CD4-positive, alpha-beta T cell (primary cell): Measurements from ENCODE around the gene EPHB1. TPM values are rescaled to one million over a fixed set of nuclear protein-coding genes. Genes with fewer than 3 reads are reported as not detected.

ENCODE experiments used
- ATAC-seq: fragments of 200-7000 bp; cut with Tn5 transposase; one replicate; pipeline ENCODE4 v1.10.0; 2022; ENCODE audit warnings: mild to moderate bottlenecking; ENCODE audit not compliant: poor library complexity
- CTCF ChIA-PET: fragments of 350-600 bp; sonication (Branson Sonifier 250); formaldehyde crosslinking; loops from one replicate; lab custom pipeline; 2021; ENCODE audit warnings: antibody characterized with exemption, inconsistent platforms; lab: Charles Lee
- POLR2A ChIA-PET: fragments of 350-600 bp; sonication (Branson Sonifier 250); formaldehyde crosslinking; loops from one replicate; lab custom pipeline; 2021; ENCODE audit warnings: antibody characterized with exemption, inconsistent platforms; lab: Charles Lee
- DNase-seq, 14 experiments: peaks; one replicate each; pipeline ENCODE4 v3.0.0-alpha.2; 2013 to 2020; ENCODE audit warnings: mixed read lengths in 2 of 14
- H3K27ac ChIP-seq, 2 donors: one replicate each; pipeline versions ENCODE4 v1.5.1 to v1.7.0; 2013; ENCODE audit warnings: low read length in 2 of 2, low read depth in 1 of 2, mild to moderate bottlenecking in 1 of 2
- H3K27me3 ChIP-seq, 2 experiments: 1 replicate in 1 of 2; 2 replicates in 1 of 2; pipeline versions ENCODE4 v1.6.1 to v1.7.0; 2013; ENCODE audit warnings: low read length in 2 of 2, control low read depth in 1 of 2, mild to moderate bottlenecking in 1 of 2, moderate library complexity in 1 of 2; ENCODE audit not compliant: insufficient read depth in 2 of 2, control insufficient read depth in 1 of 2
- H3K36me3 ChIP-seq: one replicate; pipeline ENCODE4 v1.6.1; 2013; ENCODE audit warnings: low read length, control low read depth; ENCODE audit not compliant: insufficient read depth
- H3K4me1 ChIP-seq: one replicate; pipeline ENCODE4 v1.6.1; 2013; ENCODE audit warnings: low read length, control low read depth; ENCODE audit not compliant: insufficient read depth
- H3K4me3 ChIP-seq: one replicate; pipeline ENCODE4 v1.5.1; 2013; ENCODE audit warnings: mild to moderate bottlenecking, low read length, moderate library complexity
- H3K9me3 ChIP-seq, 2 experiments: 1 replicate in 1 of 2; 2 replicates in 1 of 2; pipeline versions ENCODE4 v1.6.1 to v1.7.0; 2013; ENCODE audit warnings: low read length in 2 of 2, mild to moderate bottlenecking in 2 of 2, control low read depth in 1 of 2, moderate library complexity in 1 of 2; ENCODE audit not compliant: control insufficient read depth in 1 of 2, insufficient read depth in 1 of 2
- H3K27ac Mint-ChIP-seq: one replicate; pipeline ENCODE4 v1.8.0; 2020; ENCODE audit warnings: mixed read lengths
- H3K27me3 Mint-ChIP-seq: one replicate; pipeline ENCODE4 v1.8.0; 2021; ENCODE audit warnings: mixed read lengths
- H3K36me3 Mint-ChIP-seq: one replicate; pipeline ENCODE4 v1.8.0; 2021; ENCODE audit warnings: low read depth, mixed read lengths
- H3K4me1 Mint-ChIP-seq: one replicate; pipeline ENCODE4 v1.8.0; 2021; ENCODE audit warnings: low read depth, mixed read lengths
- H3K4me3 Mint-ChIP-seq: one replicate; pipeline ENCODE4 v1.8.0; 2020; ENCODE audit warnings: mild to moderate bottlenecking, mixed read lengths
- H3K9me3 Mint-ChIP-seq: one replicate; pipeline ENCODE4 v1.8.0; 2020; ENCODE audit warnings: mixed read lengths
- intact Hi-C, 2 experiments: fragments of 100-400 bp; cut with DNase I in 1 of 2; cut with micrococcal nuclease in 1 of 2; formaldehyde crosslinking; loops; one replicate each; pipeline versions ENCODE4 v1.15.1 to v1.9.0; 2023 to 2025; cut with DNase I, micrococcal nuclease
- total RNA-seq, 174 experiments: library from RNA in 2 of 174; stranded (reverse) in 2 of 174; gene quantifications; one replicate each; pipeline ENCODE4 v1.2.3 and lab custom pipeline; 2021 to 2026
- TF ChIP-seq, protein P1 (sequence below): fragments of 200-600 bp; IDR thresholded peaks from one replicate; pipeline ENCODE4 v1.8.0; 2022; ENCODE audit warnings: antibody characterized with exemption, mild to moderate bottlenecking

The EPHB1 gene
- total RNA-seq, 2 experiments from 2014 or later: 0.08 to 0.49 TPM

DNA sequence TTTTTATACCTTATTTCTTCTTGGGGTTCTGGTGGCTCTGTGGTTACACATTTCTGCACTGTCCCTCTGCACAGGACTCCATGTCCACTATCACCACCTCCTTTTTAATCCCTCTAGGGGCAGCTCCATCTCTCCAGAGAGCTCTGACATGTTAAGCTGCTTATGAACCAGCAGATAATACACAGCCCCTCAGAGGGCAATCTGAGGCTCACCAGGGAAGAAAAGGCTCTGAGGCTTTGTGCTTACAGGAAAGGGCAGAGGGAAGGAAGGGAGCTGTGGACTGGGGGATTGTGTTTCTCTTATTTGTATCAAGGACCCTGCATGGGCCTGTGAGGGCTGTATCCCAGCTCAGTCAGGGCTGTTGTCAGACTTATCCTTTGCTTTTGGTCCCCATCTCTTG, 164.5 kb downstream of the EPHB1 start:
- TF ChIP-seq, protein P1, sequence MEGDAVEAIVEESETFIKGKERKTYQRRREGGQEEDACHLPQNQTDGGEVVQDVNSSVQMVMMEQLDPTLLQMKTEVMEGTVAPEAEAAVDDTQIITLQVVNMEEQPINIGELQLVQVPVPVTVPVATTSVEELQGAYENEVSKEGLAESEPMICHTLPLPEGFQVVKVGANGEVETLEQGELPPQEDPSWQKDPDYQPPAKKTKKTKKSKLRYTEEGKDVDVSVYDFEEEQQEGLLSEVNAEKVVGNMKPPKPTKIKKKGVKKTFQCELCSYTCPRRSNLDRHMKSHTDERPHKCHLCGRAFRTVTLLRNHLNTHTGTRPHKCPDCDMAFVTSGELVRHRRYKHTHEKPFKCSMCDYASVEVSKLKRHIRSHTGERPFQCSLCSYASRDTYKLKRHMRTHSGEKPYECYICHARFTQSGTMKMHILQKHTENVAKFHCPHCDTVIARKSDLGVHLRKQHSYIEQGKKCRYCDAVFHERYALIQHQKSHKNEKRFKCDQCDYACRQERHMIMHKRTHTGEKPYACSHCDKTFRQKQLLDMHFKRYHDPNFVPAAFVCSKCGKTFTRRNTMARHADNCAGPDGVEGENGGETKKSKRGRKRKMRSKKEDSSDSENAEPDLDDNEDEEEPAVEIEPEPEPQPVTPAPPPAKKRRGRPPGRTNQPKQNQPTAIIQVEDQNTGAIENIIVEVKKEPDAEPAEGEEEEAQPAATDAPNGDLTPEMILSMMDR: no peak
- peaks cover 0 to 2% of the 10 kb centered on the region in 2 experiments for H3K27me3 ChIP-seq
- H3K4me3 ChIP-seq: no peak overlapping the region
- Mint-ChIP-seq H3K36me3 (no peaks in the 10 kb centered on the region), H3K9me3 (no peaks in the 10 kb centered on the region), H3K4me3 (no peak overlapping the region), H3K4me1 (no peaks in the 10 kb centered on the region), H3K27me3 (no peaks in the 10 kb centered on the region), H3K27ac (no peak overlapping the region)
- no peaks in the 10 kb centered on the region for H3K9me3 ChIP-seq
- H3K4me1 ChIP-seq: no peaks in the 10 kb centered on the region
- POLR2A ChIA-PET: no interaction called here
- ATAC-seq: no peak
- intact Hi-C loops: no loop called here
- no peak overlapping the region for H3K27ac ChIP-seq
- CTCF ChIA-PET: no interaction called here
- H3K36me3 ChIP-seq: no peaks in the 10 kb centered on the region
- no peak for DNase-seq

DNA sequence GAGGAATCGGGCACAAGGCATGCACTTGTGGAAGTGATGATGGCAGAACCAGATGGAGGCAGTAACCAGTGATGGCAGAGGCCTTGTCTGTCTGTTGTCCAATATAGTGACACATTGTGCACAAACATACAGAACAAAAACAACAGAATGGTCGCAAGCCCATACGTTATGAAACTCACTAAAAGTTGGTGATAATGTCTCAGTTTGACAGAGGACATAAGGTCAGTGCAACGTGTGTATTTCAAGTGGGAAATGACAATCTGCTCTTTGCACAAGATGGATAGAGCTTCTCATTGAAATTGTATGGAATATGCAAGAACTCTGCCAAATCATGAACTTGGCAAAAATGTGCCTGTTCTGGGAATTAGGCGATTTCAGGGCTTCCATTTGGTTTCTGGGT, 169.2 kb downstream of the EPHB1 start:
- no peak overlapping the region for H3K27ac Mint-ChIP-seq
- H3K9me3 Mint-ChIP-seq: no peaks in the 10 kb centered on the region
- no peak overlapping the region for H3K27ac ChIP-seq
- H3K4me1 ChIP-seq: no peaks in the 10 kb centered on the region
- H3K36me3 Mint-ChIP-seq: no peaks in the 10 kb centered on the region
- CTCF ChIA-PET: no interaction called here
- intact Hi-C loops: no loop called here
- ATAC-seq (no peak), DNase-seq (no peak)
- H3K4me1 Mint-ChIP-seq: no peaks in the 10 kb centered on the region
- no peaks in the 10 kb centered on the region for H3K27me3 Mint-ChIP-seq
- POLR2A ChIA-PET: no interaction called here
- H3K4me3 Mint-ChIP-seq: no peak overlapping the region
- no peak overlapping the region for H3K4me3 ChIP-seq
- no peaks in the 10 kb centered on the region for H3K36me3 ChIP-seq
- no peaks in the 10 kb centered on the region for H3K9me3 ChIP-seq
- no peaks in the 10 kb centered on the region for H3K27me3 ChIP-seq
- TF ChIP-seq, protein P1: no peak

DNA sequence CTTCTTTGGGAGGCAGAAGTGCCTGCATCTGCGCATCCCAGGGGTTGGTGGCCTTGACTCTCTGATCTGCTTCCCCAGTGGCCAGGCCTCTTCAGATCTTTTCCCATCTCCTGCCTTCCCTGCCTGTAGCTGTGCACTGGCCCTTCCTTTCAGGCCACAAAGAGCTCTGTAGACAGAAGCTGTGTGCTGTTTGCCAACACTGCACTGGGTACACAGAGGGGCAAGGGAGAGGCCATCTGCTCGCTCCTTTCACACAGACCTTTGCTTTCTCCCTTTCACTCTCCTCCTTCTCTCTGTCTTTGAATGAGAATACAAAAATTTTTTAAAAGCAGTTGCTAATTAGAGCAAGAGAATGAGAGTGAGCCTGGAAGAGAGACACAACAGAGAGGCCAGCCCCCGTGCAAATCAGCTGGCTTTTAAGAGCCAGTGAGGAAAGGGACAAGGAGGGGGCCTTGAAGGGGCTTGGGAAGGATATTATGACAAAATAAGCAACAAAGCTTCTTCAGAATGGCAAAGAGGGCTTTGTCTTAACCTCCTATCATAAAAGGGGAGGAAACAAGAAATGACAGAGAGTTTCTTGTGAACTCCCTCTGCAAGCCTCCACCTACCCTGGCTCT, 170.9 kb downstream of the EPHB1 start:
- no peaks in the 10 kb centered on the region for H3K36me3 ChIP-seq
- intact Hi-C loops: no loop called here
- ATAC-seq (no peak), DNase-seq (no peak)
- no peaks in the 10 kb centered on the region for H3K9me3 Mint-ChIP-seq
- no peak overlapping the region for H3K4me3 Mint-ChIP-seq
- no peaks in the 10 kb centered on the region for H3K9me3 ChIP-seq
- no peak overlapping the region for H3K4me3 ChIP-seq
- H3K4me1 Mint-ChIP-seq: no peaks in the 10 kb centered on the region
- no peaks in the 10 kb centered on the region for H3K27me3 ChIP-seq
- no peaks in the 10 kb centered on the region for H3K36me3 Mint-ChIP-seq
- TF ChIP-seq, protein P1: no peak
- H3K27ac ChIP-seq: no peak overlapping the region
- no peaks in the 10 kb centered on the region for H3K4me1 ChIP-seq
- CTCF ChIA-PET: no interaction called here
- H3K27me3 Mint-ChIP-seq: no peaks in the 10 kb centered on the region
- POLR2A ChIA-PET: no interaction called here
- H3K27ac Mint-ChIP-seq: no peak overlapping the region
